DND-41 (cell line): ENCODE results near the gene FAM168A.

Experiments used
- ATAC-seq: fragments of 200-7000 bp; cut with Tn5 transposase; 3 replicates; pipeline ENCODE4 v1.9.1; 2021; ENCODE audit warnings: low read depth; ENCODE audit not compliant: insufficient read depth
- DNase-seq: peaks from one replicate; pipeline ENCODE4 v3.0.0-alpha.2; 2020
- H2AFZ ChIP-seq: 2 replicates; pipeline ENCODE4 v1.6.0; 2012; ENCODE audit warnings: low read depth, low read length
- H3K27ac ChIP-seq: 2 replicates; pipeline ENCODE4 v1.5.1; 2012; ENCODE audit warnings: low read length, inconsistent platforms
- H3K27me3 ChIP-seq: fragments of 200-600 bp; sonication (generic); 2 replicates; pipeline ENCODE4 v1.6.0; 2012; ENCODE audit warnings: low read length, mild to moderate bottlenecking, inconsistent platforms; ENCODE audit not compliant: insufficient read depth, poor library complexity
- H3K36me3 ChIP-seq: 2 replicates; pipeline ENCODE4 v1.5.1; 2012; ENCODE audit warnings: low read length, inconsistent platforms; ENCODE audit not compliant: insufficient read depth
- H3K4me1 ChIP-seq: 2 replicates; pipeline ENCODE4 v1.5.1; 2012; ENCODE audit warnings: mild to moderate bottlenecking, low read length; ENCODE audit not compliant: insufficient read depth
- H3K4me2 ChIP-seq: 2 replicates; pipeline ENCODE4 v1.6.0; 2012; ENCODE audit warnings: mild to moderate bottlenecking, moderate library complexity, low read length, inconsistent platforms; ENCODE audit not compliant: insufficient read depth
- H3K4me3 ChIP-seq, 2 experiments: fragments of 200-600 bp in 1 of 2; shearing (Covaris generic) in 1 of 2; 2 replicates each; pipeline ENCODE4 v1.5.1; 2012 to 2016; ENCODE audit warnings: inconsistent platforms in 2 of 2, low read length in 2 of 2, mild to moderate bottlenecking in 2 of 2, low read depth in 1 of 2, moderate library complexity in 1 of 2
- H3K79me2 ChIP-seq: 2 replicates; pipeline ENCODE4 v1.6.0; 2012; ENCODE audit warnings: low read length, inconsistent platforms; ENCODE audit not compliant: insufficient read depth
- H3K9ac ChIP-seq: 2 replicates; pipeline ENCODE4 v1.6.0; 2012; ENCODE audit warnings: low read depth, mild to moderate bottlenecking, inconsistent platforms, low read length, moderate library complexity
- H3K9me3 ChIP-seq: 2 replicates; pipeline ENCODE4 v1.5.1; 2012; ENCODE audit warnings: low read length, moderate library complexity, mild to moderate bottlenecking, inconsistent platforms; ENCODE audit not compliant: insufficient read depth, severe bottlenecking
- H4K20me1 ChIP-seq: 2 replicates; pipeline ENCODE4 v1.6.0; 2012; ENCODE audit warnings: low read length; ENCODE audit not compliant: insufficient read depth
- EZH2 ChIP-seq: IDR thresholded peaks from 3 replicates; pipeline ENCODE4 v1.6.1; 2012; ENCODE audit warnings: borderline replicate concordance, low read depth, mild to moderate bottlenecking, moderate library complexity, low read length, inconsistent platforms; ENCODE audit not compliant: severe bottlenecking
- TF ChIP-seq, protein P1 (sequence below): IDR thresholded peaks from 2 replicates; pipeline ENCODE4 v1.5.1; 2012; ENCODE audit warnings: borderline replicate concordance, low read length, moderate library complexity, mild to moderate bottlenecking; ENCODE audit not compliant: poor library complexity, severe bottlenecking; ENCODE audit errors: extremely low read depth

The FAM168A gene

GRCh38 chr11:73565804-73566203 lies 32.1 kb downstream of the FAM168A start:
- no peak overlapping the region for H2AFZ ChIP-seq
- H3K36me3 ChIP-seq = peaks cover 3% of the 10 kb centered on the region; the same call in 1 of the 2 replicates
- H3K79me2 ChIP-seq = peaks cover 17% of the 10 kb centered on the region
- ATAC-seq (no peak), DNase-seq (no peak)
- H3K27ac ChIP-seq = no peak overlapping the region
- H3K9ac ChIP-seq = no peak overlapping the region
- no peak overlapping the region for H3K4me3 ChIP-seq
- H3K4me2 ChIP-seq = no peak overlapping the region
- H3K27me3 ChIP-seq = no peaks in the 10 kb centered on the region
- no peaks in the 10 kb centered on the region for H3K9me3 ChIP-seq
- TF ChIP-seq, protein P1, sequence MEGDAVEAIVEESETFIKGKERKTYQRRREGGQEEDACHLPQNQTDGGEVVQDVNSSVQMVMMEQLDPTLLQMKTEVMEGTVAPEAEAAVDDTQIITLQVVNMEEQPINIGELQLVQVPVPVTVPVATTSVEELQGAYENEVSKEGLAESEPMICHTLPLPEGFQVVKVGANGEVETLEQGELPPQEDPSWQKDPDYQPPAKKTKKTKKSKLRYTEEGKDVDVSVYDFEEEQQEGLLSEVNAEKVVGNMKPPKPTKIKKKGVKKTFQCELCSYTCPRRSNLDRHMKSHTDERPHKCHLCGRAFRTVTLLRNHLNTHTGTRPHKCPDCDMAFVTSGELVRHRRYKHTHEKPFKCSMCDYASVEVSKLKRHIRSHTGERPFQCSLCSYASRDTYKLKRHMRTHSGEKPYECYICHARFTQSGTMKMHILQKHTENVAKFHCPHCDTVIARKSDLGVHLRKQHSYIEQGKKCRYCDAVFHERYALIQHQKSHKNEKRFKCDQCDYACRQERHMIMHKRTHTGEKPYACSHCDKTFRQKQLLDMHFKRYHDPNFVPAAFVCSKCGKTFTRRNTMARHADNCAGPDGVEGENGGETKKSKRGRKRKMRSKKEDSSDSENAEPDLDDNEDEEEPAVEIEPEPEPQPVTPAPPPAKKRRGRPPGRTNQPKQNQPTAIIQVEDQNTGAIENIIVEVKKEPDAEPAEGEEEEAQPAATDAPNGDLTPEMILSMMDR = no peak
- no peak for TF ChIP-seq EZH2
- peaks cover 2% of the 10 kb centered on the region; the same call in 1 of the 2 replicates for H4K20me1 ChIP-seq
- no peaks in the 10 kb centered on the region for H3K4me1 ChIP-seq

DNA sequence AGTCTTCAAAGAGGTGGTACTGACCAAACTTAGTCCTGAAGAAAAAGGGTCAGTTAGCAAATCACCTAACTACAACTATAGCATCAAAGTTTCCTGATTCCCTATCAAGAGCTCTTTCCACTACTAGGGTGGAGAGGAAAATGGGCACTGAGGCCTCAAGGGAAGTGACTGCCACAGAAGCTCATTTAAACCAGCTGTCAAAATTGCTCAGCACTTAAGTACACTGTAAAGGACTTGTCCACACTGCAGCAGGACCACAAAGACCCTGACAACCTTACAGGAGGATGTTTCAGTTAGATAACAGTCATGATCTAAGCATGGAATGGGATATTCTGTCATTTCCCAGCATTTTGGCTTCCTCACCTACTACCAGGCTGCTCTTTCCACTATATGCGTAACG lies 33.0 kb downstream of the FAM168A start:
- no peak overlapping the region for H3K27ac ChIP-seq
- H3K4me2 ChIP-seq = no peak overlapping the region
- TF ChIP-seq EZH2 = no peak
- TF ChIP-seq, protein P1 = no peak
- H2AFZ ChIP-seq = no peak overlapping the region
- DNase-seq = no peak
- H3K4me1 ChIP-seq = no peaks in the 10 kb centered on the region
- H3K4me3 ChIP-seq = no peak overlapping the region
- H3K9me3 ChIP-seq = no peaks in the 10 kb centered on the region
- peaks cover 20% of the 10 kb centered on the region for H3K79me2 ChIP-seq
- peaks cover 3% of the 10 kb centered on the region; the same call in 1 of the 2 replicates for H3K36me3 ChIP-seq
- H4K20me1 ChIP-seq = peaks cover 2% of the 10 kb centered on the region; the same call in 1 of the 2 replicates
- H3K27me3 ChIP-seq = no peaks in the 10 kb centered on the region
- no peak for ATAC-seq
- H3K9ac ChIP-seq = no peak overlapping the region

DNA sequence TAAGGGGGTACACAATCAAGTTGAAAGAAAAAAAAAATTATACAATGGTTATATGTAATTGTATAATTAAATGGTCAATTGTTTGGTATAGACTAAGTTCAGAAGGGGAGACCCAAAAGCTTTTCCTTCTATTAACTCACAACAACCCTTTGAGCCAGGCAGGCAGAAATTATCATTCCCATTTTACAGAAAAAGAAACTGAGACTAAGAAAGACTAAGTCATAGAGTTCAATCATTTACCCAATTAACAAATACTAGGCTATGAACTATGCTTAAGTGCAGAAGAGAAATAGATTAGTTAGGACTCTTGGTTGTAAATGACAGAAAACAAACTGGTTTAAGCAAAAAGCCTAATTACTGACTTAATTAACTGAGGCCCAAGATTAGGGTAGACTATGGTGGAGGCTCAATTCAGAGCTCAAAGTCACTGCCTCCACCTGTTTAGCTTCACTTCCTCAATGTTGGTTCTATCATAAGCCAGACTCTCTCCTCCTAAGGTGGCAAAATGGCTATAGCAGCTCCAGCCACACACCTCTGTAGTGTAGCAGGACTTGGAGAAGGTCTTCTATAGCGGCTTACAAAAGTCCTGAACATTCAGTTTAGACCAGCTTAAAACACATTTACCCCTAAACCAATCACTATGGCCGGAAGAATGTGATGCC lies 34.2 kb downstream of the FAM168A start:
- H4K20me1 ChIP-seq = peaks cover 2% of the 10 kb centered on the region; the same call in 1 of the 2 replicates
- H3K9me3 ChIP-seq = no peaks in the 10 kb centered on the region
- no peaks in the 10 kb centered on the region for H3K4me1 ChIP-seq
- ATAC-seq = no peak
- no peak overlapping the region for H2AFZ ChIP-seq
- no peak overlapping the region for H3K4me3 ChIP-seq
- H3K36me3 ChIP-seq = 0 out of 2 replicates have a peak, but pooled peaks cover 3% of the 10 kb centered on the region
- TF ChIP-seq, protein P1 = no peak
- TF ChIP-seq EZH2 = no peak
- H3K27ac ChIP-seq = no peak overlapping the region
- DNase-seq = no peak
- H3K79me2 ChIP-seq = peaks cover 21% of the 10 kb centered on the region
- H3K9ac ChIP-seq = no peak overlapping the region
- no peaks in the 10 kb centered on the region for H3K27me3 ChIP-seq
- H3K4me2 ChIP-seq = no peak overlapping the region
